GM18526 (cell line): ENCODE measurements around the gene R3HCC1L.

ENCODE experiments used
- POLR2A ChIP-seq: IDR thresholded peaks from 3 replicates; pipeline ENCODE4 v1.6.1; 2011; ENCODE audit not compliant: insufficient read length; ENCODE audit errors: extremely low read depth

Gene R3HCC1L

DNA sequence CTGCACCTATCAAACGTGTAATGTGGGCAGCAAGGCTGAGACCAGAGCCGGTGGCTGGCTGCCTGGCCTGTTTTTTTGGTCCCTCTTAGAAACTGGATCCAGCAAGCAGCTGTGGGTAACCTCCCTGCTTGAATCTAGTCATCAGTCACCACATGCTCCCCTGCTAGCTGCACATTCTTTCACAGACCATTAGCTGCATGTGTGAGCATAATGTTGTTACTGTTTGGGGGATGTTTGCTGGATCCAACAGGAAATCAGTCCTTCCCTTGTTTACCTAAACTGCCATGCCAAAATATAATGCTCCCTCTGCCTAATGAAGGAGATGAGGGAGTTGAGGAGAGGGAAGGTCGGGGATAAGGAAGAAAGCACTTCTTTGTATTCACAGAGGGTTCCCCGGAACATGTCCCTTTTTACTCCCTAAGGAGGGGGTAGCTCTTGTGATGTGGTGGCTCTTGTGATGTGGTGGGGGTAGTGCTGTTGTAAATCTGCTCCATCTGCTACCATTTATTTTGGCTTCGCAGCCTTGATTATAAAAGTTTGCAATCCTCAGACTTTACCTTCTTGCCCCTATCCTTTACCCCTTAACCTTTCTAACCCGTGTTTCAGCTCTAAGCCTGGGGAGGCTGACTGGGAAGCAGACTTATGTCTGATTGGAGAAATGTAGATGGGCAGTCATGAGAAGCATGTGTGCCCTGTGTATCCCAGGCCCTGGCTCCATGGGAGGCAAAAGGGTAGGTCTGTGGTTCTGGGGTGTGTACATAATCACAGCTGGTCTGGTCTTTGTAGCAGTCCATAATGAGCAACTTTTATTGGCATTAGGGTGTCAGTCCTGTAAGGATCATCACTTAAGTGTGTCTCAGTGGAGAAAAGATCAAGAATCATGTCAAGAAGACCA lies 112.7 kb downstream of the R3HCC1L start:
- no peak for TF ChIP-seq POLR2A

DNA sequence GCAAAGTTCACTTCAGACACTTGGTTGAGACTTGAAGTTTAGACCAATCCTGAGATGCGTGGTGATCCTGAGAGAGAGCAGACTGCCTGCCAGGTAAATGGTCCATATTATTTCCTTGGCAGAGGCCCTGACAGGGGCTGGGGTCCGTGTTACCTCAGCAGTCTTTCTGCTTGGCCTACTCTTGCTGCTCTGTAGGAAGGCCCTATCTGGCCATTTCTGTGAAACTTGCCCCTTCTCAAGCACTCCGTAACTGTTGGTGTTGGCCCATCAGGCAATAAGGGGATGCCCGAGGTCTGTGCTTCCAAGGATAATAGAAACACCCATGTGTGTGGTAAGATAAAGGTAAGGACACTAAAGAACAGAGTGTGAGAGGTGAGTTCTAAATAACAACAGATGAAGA lies 113.6 kb downstream of the R3HCC1L start:
- TF ChIP-seq POLR2A = no peak

DNA sequence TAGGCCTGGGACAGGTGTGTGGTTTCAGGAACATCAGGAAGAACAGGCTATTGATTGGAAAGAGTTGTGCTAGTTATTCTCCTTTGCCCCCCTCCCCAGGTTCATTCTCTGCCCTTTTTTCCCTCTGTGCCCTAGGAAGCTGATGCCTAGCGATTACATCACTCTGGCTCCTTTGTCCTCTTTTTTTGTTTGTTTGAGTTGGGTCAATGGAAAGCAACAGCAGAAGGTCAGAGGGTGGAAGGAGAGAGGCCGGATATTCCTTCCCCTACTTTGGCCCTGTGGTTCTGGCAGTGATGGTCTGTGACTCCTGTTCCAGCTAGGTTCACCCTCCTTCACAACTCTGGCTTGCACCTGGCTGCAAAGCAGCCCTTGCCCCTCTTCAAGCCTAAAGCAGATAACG lies 114.7 kb downstream of the R3HCC1L start:
- no peak for TF ChIP-seq POLR2A

DNA sequence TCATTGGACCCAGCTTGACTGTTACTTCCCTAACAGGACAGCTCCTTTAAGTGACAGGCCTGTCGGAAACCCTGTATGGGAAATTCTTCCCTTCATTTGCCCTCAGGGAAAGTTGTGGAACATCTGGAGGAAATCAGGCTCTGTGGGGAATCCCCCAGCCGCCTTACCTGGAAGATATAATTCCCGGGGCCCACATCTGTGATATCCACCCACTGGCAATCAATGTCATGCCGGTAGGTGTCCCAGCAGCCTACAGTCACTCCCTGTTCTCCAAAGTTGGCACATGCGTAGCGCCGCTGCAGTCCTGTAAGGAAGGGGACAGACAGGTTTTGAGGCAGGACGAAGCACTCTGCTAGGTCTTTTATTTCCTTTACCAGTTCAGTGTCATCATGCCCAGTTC lies 116.9 kb downstream of the R3HCC1L start:
- no peak for TF ChIP-seq POLR2A

DNA sequence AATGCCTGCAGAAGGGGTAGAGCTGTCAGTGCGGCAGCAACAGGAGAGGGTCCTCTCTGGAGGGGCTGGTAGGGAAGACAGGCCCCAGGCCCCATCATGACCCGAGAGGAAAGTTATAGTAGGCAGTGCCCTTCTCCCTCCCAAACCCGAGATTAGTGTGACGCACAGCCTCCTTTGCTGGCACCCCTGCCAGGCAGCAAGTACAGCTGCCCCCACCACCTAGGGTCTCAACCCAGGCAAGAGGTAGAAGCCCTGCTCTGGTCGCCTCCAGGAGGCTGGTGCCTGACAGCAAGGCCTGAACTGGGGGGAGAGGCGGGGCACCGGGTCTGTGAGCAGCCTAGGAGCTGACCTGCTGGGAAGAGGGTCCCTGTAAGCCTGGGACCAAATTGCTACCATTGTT lies 118.0 kb downstream of the R3HCC1L start:
- TF ChIP-seq POLR2A = no peak

DNA sequence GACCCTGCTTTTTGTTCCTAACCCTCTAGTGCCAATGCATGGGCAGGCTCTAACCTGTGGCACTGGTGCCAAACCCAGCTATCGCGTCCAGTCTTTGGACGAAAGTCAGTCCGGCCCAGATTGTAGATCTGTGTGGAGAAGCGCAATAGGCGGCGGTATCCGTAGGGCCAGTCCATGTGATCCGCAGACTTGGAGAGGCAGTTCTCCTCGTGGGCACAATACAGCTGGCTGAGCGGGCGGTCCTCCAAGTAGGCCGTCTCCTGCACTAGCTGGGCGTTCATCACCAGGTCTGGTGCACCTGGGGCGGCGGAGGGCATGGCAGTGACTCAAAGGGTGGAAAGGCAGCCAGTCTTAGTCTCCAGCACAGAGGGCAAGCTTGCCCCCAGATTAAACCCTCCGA lies 119.0 kb downstream of the R3HCC1L start:
- TF ChIP-seq POLR2A = no peak

DNA sequence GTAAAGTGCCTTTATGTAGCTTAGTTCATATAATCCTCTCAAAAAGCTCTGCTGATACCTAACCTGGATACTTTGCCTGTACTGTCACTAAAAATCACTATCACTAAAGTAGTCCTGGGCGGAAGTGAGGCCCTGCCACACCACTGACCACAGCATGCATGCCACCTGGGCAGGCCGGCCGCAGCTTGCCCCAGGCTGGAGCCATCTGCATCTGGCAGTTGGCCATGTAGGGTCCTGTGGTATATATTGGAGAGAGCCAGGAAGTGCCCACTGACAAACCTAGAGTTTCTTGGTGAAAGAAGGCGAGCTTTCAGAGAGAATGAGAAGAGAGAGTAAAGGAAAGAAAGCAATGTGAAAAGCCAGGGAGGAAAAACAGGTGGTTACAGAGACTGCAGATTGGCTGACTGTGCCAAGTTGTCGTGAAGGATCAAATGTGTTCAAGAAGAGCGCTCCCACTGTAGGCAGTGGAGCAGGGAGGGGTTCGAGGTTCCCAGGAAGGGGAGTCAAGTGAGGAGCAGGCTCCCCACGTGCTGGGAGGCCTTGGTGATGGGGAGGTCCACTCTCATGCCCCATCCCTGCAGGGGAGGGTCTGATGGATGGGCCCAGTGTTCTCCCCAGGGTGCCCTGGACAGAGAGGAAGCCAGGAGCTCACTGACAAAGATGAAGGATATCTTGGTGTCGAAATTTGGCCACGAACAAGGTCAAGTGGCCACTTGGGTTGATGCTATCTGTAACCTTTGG lies 119.9 kb downstream of the R3HCC1L start:
- no peak for TF ChIP-seq POLR2A

DNA sequence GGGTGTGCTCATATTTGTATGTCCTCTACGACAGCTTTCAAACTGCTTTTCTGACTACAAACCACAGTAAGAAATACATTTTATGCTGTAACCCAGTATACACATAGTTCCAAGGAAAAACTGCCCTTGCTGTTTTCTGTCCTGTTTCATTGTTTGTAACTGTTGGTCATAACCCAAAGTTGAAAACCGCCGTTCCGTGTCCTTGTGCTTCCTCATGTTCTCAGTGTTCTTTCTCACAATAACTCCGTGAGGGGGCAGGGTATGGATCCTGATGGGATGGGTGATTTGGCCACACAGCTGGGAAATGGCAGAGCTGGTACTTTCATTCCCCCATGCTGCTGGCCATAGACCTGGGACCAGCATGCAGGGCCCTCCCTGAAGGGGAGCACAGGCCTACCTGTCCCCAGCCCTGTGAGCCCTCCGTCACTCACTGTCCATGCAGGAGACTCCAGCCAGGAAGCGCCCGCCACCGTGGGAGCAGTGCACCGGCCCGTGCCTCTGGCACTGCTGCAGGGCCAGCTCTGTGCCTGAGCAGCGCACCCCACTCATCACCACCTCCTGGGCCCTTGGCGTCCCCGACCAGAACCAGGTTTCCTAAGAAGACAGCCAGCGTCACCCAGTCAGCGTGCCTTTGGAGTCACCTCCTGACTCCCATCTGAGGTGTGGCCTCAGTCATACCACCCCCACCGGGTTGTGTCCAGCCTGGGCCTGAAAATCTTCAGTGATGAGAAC lies 120.9 kb downstream of the R3HCC1L start:
- TF ChIP-seq POLR2A = no peak

DNA sequence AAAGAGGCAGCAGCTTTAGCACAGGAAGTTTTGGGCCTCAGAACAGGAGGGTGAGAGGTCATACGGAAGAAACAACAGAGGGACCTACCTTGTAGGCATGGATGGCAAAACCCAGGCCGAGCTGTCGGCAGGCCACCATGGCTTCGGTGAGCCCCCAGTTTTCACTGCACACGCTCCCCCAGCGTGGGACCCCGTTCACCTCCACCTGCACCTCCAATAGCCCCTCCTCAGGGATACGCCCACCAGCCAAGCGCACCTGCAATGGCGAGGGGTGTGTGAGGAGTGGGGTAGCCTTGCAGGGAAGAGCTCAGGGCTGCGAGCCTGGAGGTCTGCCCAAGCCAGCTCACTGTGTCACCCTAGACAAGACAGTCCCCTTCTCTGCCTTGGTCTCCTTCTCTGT lies 122.2 kb downstream of the R3HCC1L start:
- no peak for TF ChIP-seq POLR2A

DNA sequence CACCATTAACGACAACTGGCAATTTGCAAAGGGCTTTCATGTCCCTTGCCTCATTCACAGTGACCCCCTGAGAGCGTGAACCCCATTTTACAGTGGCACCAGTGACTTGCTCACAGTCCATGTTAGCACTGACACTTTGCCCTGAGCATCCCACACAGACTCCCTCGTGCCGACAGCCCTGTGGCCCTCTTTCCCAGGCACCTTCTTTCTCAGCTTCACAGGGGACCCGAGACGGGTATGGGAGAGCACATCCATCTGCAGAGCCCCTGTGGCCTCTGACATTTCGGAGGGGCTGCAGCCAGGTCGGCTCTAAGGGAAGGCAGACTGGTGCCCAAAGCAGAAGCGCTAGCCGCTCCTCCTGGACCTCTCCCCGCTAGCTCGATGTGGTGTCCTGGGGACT lies 122.7 kb downstream of the R3HCC1L start:
- TF ChIP-seq POLR2A = no peak

DNA sequence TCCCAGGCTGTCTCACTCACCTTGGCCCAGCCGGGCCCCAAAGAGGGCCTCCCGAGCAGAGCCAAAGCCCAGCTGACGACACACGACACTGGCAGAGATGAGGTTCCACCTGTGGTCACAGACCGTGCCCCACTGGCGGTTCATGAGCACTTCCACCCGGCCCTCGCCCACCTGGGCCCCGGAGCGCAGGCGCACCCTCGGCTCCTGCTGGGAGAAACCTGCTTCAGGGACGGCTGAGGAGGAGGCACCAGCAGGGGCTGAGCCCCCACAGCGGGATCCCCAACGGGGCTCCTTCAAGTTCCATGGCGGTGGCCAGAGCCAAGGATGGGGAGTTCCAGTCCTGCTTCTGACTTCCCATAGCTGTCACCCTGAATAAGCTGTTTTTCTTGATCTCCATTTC lies 123.5 kb downstream of the R3HCC1L start:
- TF ChIP-seq POLR2A = no peak

DNA sequence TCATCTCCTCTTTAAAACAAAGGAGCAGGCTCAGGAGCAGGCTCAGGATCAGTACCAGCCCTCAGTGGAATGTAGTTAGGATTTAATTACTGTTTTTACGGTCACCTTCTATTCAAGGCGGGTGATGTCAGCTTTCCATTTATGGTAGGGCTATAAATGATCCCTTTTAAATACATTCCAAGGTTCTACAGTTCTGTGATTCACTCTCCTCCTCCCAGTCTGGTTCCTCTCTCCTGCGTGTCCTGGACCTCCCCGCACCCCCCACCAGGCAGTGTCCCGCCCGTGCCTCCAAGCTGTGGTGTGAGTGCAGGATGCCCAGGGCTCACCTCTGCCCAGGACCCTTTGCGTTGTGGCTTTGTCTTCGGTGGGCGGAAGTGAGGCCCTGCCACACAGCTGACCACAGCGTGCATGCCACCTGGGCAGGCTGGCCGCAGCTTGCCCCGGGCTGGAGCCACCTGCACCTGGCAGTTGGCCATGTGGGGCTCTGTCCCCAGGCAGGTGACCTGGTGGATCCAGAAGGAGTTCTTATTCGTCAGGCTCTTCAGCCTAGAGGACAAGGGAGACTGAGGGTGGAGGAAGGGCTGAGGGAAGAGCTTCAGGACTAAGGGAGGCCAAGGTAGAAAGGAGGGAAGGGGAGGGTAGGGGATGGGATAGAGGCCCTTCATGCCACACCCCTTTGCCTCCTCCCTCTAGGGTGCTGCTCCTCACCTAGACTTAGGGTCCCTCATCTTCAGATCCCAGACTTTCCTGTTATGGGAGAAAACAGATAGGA lies 124.4 kb downstream of the R3HCC1L start:
- no peak for TF ChIP-seq POLR2A

DNA sequence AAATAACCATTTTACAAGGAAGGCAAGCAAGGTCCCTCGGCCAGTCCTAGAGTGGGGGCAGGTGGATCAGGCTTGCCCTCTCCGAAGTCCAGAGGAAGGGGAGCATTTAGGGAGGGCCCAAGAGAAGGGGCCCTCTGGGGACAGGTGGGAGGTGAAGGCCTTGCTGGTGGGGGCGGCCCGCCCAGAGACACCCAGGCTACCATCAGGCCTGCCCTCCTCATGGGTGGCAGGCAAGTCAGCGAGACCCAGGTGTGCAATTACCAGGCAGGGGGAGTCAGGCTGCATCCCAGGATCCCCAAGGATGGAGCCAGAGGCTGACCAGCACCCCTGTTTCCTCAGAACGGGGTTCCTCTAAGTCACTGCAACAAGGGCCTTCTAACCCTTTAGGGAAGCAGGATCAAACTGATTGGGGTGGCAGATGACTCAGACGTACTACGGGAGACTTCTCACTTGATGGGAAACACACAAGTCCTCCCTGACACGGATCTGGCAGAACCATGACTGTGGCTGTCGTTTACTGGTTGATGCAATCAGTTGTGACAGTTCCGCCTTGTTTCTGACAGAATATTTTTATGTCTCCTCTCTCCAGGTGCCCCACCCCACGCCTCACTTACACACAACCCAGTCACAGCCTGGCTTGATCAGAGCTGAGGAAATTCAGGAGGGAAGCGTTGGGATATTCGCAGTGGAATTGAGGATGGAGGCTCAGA lies 125.3 kb downstream of the R3HCC1L start:
- no peak for TF ChIP-seq POLR2A

DNA sequence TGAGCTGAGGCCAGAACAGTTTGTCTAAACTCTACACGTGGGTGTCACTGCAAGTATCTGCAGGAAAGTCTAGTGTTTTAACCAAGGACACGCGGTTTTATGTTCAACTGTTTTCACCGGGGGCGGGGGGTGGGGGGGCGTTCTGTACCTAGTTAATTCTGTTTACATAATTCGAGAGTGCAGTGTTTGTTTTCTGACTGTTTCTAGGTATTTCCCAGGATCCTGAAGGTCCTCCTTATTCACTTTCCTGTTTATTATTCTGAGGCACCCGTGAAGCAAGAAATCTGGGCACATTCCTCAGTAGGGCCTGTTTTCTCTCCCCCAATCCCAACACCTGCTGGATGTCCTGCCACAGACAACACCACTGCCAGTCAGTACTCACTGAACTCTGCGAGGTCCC lies 125.9 kb downstream of the R3HCC1L start:
- TF ChIP-seq POLR2A = no peak
